Measurements from ENCODE around the gene TPCN2. TPM values are rescaled to one million over a fixed set of nuclear protein-coding genes. Genes with fewer than 3 reads are reported as not detected.
"Not testable (repeated sequence)": the region's sequence is repeated elsewhere in the genome, so short reads cannot be mapped to it uniquely, and the experiment has no call there.

TPCN2 gene
- total RNA-seq, 5 donors from 2014 or later (not counting 1 experiment from before 2014, with no cell fraction given) = 14.9 to 34.3 (median 19.4) TPM

DNA sequence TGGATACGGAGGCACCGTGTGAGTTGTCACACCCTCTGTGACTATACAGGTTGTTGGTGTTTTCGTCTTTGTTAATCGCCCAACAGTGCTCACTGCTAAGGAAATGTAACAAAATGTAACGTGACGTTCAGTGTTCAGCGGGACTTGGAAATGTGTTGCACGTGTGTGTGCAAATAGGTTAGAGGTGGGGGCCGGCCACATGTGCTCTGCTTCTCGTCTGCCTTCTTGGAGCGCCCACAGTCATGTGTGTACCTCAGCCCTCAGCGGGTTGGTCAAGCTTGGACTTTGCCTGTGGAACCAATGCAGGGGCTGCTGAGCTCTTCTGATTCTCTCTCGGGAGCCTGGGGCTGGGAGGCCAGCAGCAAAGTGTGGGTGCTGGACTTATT, 99.6 kb downstream of the TPCN2 start:
- no peaks in the 10 kb centered on the region for H3K9me3 ChIP-seq
- H3K36me3 Mint-ChIP-seq = peaks cover 18% of the 10 kb centered on the region
- H3K36me3 ChIP-seq (ENCODE audit: control insufficient read depth in 2 of 2, extremely low read depth in 1 of 2, insufficient read depth in 1 of 2, low read length in 1 of 2) = no peaks in the 10 kb centered on the region
- POLR2A ChIA-PET = no interaction called here
- 95% methylated on average over 12 of the region's 13 CpGs for WGBS (ENCODE audit: insufficient coverage)
- no peak overlapping the region for H3K27ac ChIP-seq (ENCODE audit: low read length)
- H3K9me3 Mint-ChIP-seq = peaks cover 15 to 22% (median 17%) of the 10 kb centered on the region in 3 donors
- H3K4me1 ChIP-seq (ENCODE audit: control insufficient read depth in 1 of 2, extremely low read depth in 1 of 2, insufficient read depth in 2 of 2, low read length in 2 of 2) = no peaks in the 10 kb centered on the region
- no peak overlapping the region for H3K4me3 Mint-ChIP-seq
- no peaks in the 10 kb centered on the region for H3K4me1 Mint-ChIP-seq
- no peak overlapping the region for H3K27ac Mint-ChIP-seq
- no peak overlapping the region for H3K4me3 ChIP-seq (ENCODE audit: control insufficient read depth in 1 of 2, extremely low read depth in 1 of 2, low read length in 1 of 2)
- CTCF ChIA-PET = no interaction called here
- peaks cover 0 to 7% of the 10 kb centered on the region in 2 experiments for H3K27me3 ChIP-seq (replicated peaks in 1 of 2; ENCODE audit: control insufficient read depth in 2 of 2, extremely low read depth in 1 of 2, insufficient read depth in 2 of 2, low read length in 1 of 2)
- H3K27me3 Mint-ChIP-seq = peaks cover 0 to 4% of the 10 kb centered on the region in 2 donors
- ATAC-seq (replicated peaks in 1 of 4) = no peak
- no peak for DNase-seq

- H3K9me3 Mint-ChIP-seq = peaks cover 15 to 22% (median 17%) of the 10 kb centered on the region in 3 donors
- 64% methylated on average over 6 of the region's 9 CpGs for WGBS (ENCODE audit: insufficient coverage)
- peaks cover 18% of the 10 kb centered on the region for H3K36me3 Mint-ChIP-seq
- POLR2A ChIA-PET = no interaction called here
- no peak overlapping the region for H3K4me3 ChIP-seq (ENCODE audit: control insufficient read depth in 1 of 2, extremely low read depth in 1 of 2, low read length in 1 of 2)
- H3K27me3 ChIP-seq (replicated peaks in 1 of 2; ENCODE audit: control insufficient read depth in 2 of 2, extremely low read depth in 1 of 2, insufficient read depth in 2 of 2, low read length in 1 of 2) = peaks cover 0 to 7% of the 10 kb centered on the region in 2 experiments
- no peak overlapping the region for H3K4me3 Mint-ChIP-seq
- H3K4me1 Mint-ChIP-seq = no peaks in the 10 kb centered on the region
- peaks cover 0 to 4% of the 10 kb centered on the region in 2 donors for H3K27me3 Mint-ChIP-seq
- no peaks in the 10 kb centered on the region for H3K4me1 ChIP-seq (ENCODE audit: control insufficient read depth in 1 of 2, extremely low read depth in 1 of 2, insufficient read depth in 2 of 2, low read length in 2 of 2)
- no peak overlapping the region for H3K27ac Mint-ChIP-seq
- CTCF ChIA-PET = no interaction called here
- no peak overlapping the region for H3K27ac ChIP-seq (ENCODE audit: low read length)
- DNase-seq (no peak), ATAC-seq (replicated peaks in 1 of 4) (no peak)
- H3K9me3 ChIP-seq = no peaks in the 10 kb centered on the region
- H3K36me3 ChIP-seq (ENCODE audit: control insufficient read depth in 2 of 2, extremely low read depth in 1 of 2, insufficient read depth in 1 of 2, low read length in 1 of 2) = no peaks in the 10 kb centered on the region
Measured at GRCh38 chr11:69148806-69149205, 100.1 kb downstream of the TPCN2 start.

DNA sequence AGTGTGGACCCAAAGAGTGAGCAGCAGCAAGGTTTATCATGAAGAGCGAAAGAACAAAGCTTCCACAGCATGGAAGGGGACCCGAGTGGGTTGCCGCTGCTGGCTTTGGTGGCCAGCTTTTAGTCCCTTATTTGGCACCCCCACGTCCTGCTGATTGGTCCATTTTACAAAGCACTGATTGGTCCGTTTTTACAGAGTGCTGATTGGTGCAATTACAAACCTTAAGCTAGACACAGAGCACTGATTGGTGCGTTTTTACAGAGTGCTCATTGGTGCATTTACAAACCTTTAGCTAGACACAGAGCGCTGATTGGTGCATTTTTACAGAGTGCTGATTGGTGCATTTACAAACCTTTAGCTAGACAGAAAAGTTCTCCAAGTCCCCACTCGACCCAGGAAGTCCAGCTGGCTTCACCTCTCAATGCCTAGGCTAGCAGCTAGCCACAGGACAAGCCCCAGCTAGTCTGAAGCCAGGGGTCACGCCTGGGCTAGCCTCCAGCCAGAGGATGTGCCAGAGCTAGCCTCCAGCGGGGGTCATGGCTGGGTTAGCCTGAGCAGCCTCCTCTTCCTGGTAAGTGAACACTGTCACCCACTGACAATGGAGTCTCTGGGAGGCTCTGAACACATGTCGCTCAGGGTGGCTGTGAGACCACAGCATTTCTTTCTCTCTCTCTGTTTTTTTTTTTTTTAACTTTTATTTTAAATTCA, 100.8 kb downstream of the TPCN2 start:
- H3K4me3 Mint-ChIP-seq; H3K4me1 Mint-ChIP-seq; POLR2A ChIA-PET; ATAC-seq (replicated peaks in 1 of 4); H3K27ac ChIP-seq (ENCODE audit: low read length); H3K4me3 ChIP-seq (ENCODE audit: control insufficient read depth in 1 of 2, extremely low read depth in 1 of 2, low read length in 1 of 2); DNase-seq; H3K27me3 Mint-ChIP-seq; H3K36me3 ChIP-seq (ENCODE audit: control insufficient read depth in 2 of 2, extremely low read depth in 1 of 2, insufficient read depth in 1 of 2, low read length in 1 of 2); H3K9me3 ChIP-seq; H3K4me1 ChIP-seq (ENCODE audit: control insufficient read depth in 1 of 2, extremely low read depth in 1 of 2, insufficient read depth in 2 of 2, low read length in 2 of 2); H3K27me3 ChIP-seq (replicated peaks in 1 of 2; ENCODE audit: control insufficient read depth in 2 of 2, extremely low read depth in 1 of 2, insufficient read depth in 2 of 2, low read length in 1 of 2); CTCF ChIA-PET; H3K27ac Mint-ChIP-seq: not testable (repeated sequence)
- WGBS (ENCODE audit: insufficient coverage) = 80% methylated on average over 9 of the region's 11 CpGs
- Mint-ChIP-seq H3K36me3 (peaks cover 18% of the 10 kb centered on the region), H3K9me3 (peaks cover 15 to 22% (median 17%) of the 10 kb centered on the region in 3 donors)

DNA sequence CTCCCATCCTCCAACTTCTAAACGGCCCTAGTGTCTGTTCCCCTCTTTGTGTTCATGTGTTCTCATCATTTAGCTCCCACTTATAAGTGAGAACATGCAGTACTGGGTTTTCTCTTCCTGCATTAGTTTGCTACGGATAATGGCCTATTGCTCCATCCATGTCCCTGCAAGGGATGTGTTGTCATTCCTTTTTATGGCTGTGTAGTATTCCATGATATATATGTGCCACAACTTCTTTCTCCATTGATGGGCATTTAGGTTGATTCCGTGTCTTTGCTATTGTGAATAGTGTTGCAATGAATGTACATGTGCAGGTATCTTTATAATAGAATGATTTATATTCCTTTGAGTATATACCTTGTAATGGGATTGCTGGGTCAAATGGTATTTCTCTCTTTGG, 101.4 kb downstream of the TPCN2 start:
- ChIA-PET CTCF (no interaction called here), POLR2A (interaction anchor here in 1 of 2 donors (0.7 kb wide), 1 partner anchor 1266 kb away, joined by 12 read pairs; no protein-coding TSS in a partner anchor)
- Histone ChIP-seq H3K4me1 (ENCODE audit: control insufficient read depth in 1 of 2, extremely low read depth in 1 of 2, insufficient read depth in 2 of 2, low read length in 2 of 2) (no peaks in the 10 kb centered on the region), H3K27ac (ENCODE audit: low read length) (no peak overlapping the region), H3K36me3 (ENCODE audit: control insufficient read depth in 2 of 2, extremely low read depth in 1 of 2, insufficient read depth in 1 of 2, low read length in 1 of 2) (no peaks in the 10 kb centered on the region), H3K4me3 (ENCODE audit: control insufficient read depth in 1 of 2, extremely low read depth in 1 of 2, low read length in 1 of 2) (no peak overlapping the region), H3K27me3 (replicated peaks in 1 of 2; ENCODE audit: control insufficient read depth in 2 of 2, extremely low read depth in 1 of 2, insufficient read depth in 2 of 2, low read length in 1 of 2) (peaks cover 0 to 11% of the 10 kb centered on the region in 2 experiments), H3K9me3 (no peaks in the 10 kb centered on the region)
- Mint-ChIP-seq H3K27me3 (peaks cover 0 to 4% of the 10 kb centered on the region in 2 donors), H3K4me1 (no peaks in the 10 kb centered on the region), H3K36me3 (peaks cover 15% of the 10 kb centered on the region), H3K9me3 (peaks cover 15 to 22% (median 17%) of the 10 kb centered on the region in 3 donors), H3K4me3 (no peak overlapping the region), H3K27ac (no peak overlapping the region)
- WGBS (ENCODE audit: insufficient coverage) = no CpG with 5 or more reads among the region's 3 CpGs
- ATAC-seq (replicated peaks in 1 of 4) = no peak
- DNase-seq = no peak

GRCh38 chr11:69151836-69152235, 103.1 kb downstream of the TPCN2 start:
- DNase-seq (no peak), ATAC-seq (replicated peaks in 1 of 4) (no peak)
- H3K27ac Mint-ChIP-seq = no peak overlapping the region
- H3K9me3 ChIP-seq = no peaks in the 10 kb centered on the region
- CTCF ChIA-PET = no interaction called here
- H3K36me3 ChIP-seq (ENCODE audit: control insufficient read depth in 2 of 2, extremely low read depth in 1 of 2, insufficient read depth in 1 of 2, low read length in 1 of 2) = no peaks in the 10 kb centered on the region
- H3K4me1 Mint-ChIP-seq = peaks cover 0 to 3% (median 2%) of the 10 kb centered on the region in 3 donors
- H3K36me3 Mint-ChIP-seq = peaks cover 6% of the 10 kb centered on the region
- POLR2A ChIA-PET = no interaction called here
- H3K4me3 Mint-ChIP-seq = no peak overlapping the region
- WGBS (ENCODE audit: insufficient coverage) = 94% methylated on average over 5 of the region's 10 CpGs
- no peak overlapping the region for H3K4me3 ChIP-seq (ENCODE audit: control insufficient read depth in 1 of 2, extremely low read depth in 1 of 2, low read length in 1 of 2)
- peaks cover 0 to 27% of the 10 kb centered on the region in 2 experiments for H3K27me3 ChIP-seq (replicated peaks in 1 of 2; ENCODE audit: control insufficient read depth in 2 of 2, extremely low read depth in 1 of 2, insufficient read depth in 2 of 2, low read length in 1 of 2)
- H3K27ac ChIP-seq (ENCODE audit: low read length) = no peak overlapping the region
- H3K27me3 Mint-ChIP-seq = peaks cover 0 to 6% of the 10 kb centered on the region in 2 donors
- H3K9me3 Mint-ChIP-seq = peaks cover 4 to 7% (median 5%) of the 10 kb centered on the region in 3 donors
- H3K4me1 ChIP-seq (ENCODE audit: control insufficient read depth in 1 of 2, extremely low read depth in 1 of 2, insufficient read depth in 2 of 2, low read length in 2 of 2) = no peaks in the 10 kb centered on the region

GRCh38 chr11:69152733-69153421, 104.1 kb downstream of the TPCN2 start:
- no peak for DNase-seq
- Histone ChIP-seq H3K4me1 (ENCODE audit: control insufficient read depth in 1 of 2, extremely low read depth in 1 of 2, insufficient read depth in 2 of 2, low read length in 2 of 2) (peaks cover 0 to 6% of the 10 kb centered on the region in 2 experiments), H3K4me3 (ENCODE audit: control insufficient read depth in 1 of 2, extremely low read depth in 1 of 2, low read length in 1 of 2) (no peak overlapping the region), H3K36me3 (ENCODE audit: control insufficient read depth in 2 of 2, extremely low read depth in 1 of 2, insufficient read depth in 1 of 2, low read length in 1 of 2) (no peaks in the 10 kb centered on the region), H3K27me3 (replicated peaks in 1 of 2; ENCODE audit: control insufficient read depth in 2 of 2, extremely low read depth in 1 of 2, insufficient read depth in 2 of 2, low read length in 1 of 2) (peaks cover 0 to 35% of the 10 kb centered on the region in 2 experiments), H3K27ac (ENCODE audit: low read length) (no peak overlapping the region), H3K9me3 (no peaks in the 10 kb centered on the region)
- ChIA-PET POLR2A (no interaction called here), CTCF (no interaction called here)
- Mint-ChIP-seq H3K4me3 (no peak overlapping the region), H3K36me3 (peaks cover 6% of the 10 kb centered on the region), H3K4me1 (peaks cover 0 to 3% (median 2%) of the 10 kb centered on the region in 3 donors), H3K27ac (no peak overlapping the region), H3K27me3 (peaks cover 0 to 6% of the 10 kb centered on the region in 2 donors), H3K9me3 (peaks cover 0 to 7% (median 4%) of the 10 kb centered on the region in 3 donors)
- no peak for ATAC-seq (replicated peaks in 1 of 4)
- WGBS (ENCODE audit: insufficient coverage) = 78% methylated on average over 9 of the region's 23 CpGs

All from T-cell (primary cell).